HG03064 (cell line): ENCODE measurements around the gene C1QL2.

Source experiments
- ATAC-seq: cut with Tn5 transposase; IDR thresholded peaks from one replicate; pipeline ENCODE4 v1.9.1; 2021; ENCODE audit warnings: low read depth; ENCODE audit not compliant: unreplicated experiment

C1QL2 gene

GRCh38 chr2:119109866-119110265 lies 48.7 kb downstream of the C1QL2 start:
- no peak for ATAC-seq

- no peak for ATAC-seq
These were observed 50.4 kb downstream of the C1QL2 start for GRCh38 chr2:119108186-119108585.

GRCh38 chr2:119106301-119106897 lies 52.2 kb downstream of the C1QL2 start:
- no peak for ATAC-seq
